HG03196 (cell line): Measurements from ENCODE around the gene HDLBP.

ENCODE experiments used
- ATAC-seq: cut with Tn5 transposase; IDR thresholded peaks from one replicate; pipeline ENCODE4 v1.9.1; 2021; ENCODE audit not compliant: unreplicated experiment

The HDLBP gene

DNA sequence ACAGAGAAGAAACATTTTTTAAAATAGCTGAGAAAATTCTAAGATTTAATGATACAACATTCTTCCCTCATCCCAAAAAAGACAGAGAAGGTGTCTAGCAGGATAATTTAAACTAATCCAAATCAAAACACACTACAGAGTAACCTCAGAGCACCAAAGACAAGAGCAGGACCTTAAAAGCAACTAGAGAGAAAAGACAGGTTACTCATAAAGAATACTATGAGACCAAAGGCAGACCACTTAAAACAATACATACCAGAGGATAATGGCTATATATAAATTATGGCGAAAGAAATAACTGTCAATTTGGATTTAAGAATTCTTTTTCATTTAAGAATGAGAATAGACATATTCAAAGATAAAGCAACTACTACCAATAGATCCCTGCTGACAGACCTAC lies 40.0 kb downstream of the HDLBP start:
- ATAC-seq, result no peak

- ATAC-seq, result no peak
Measured at GRCh38 chr2:241274127-241274526, 41.3 kb downstream of the HDLBP start.

- ATAC-seq, result no peak
Measured at GRCh38 chr2:241273210-241274020, 42.1 kb downstream of the HDLBP start.

GRCh38 chr2:241272303-241273209 lies 42.9 kb downstream of the HDLBP start:
- ATAC-seq, result no peak

DNA sequence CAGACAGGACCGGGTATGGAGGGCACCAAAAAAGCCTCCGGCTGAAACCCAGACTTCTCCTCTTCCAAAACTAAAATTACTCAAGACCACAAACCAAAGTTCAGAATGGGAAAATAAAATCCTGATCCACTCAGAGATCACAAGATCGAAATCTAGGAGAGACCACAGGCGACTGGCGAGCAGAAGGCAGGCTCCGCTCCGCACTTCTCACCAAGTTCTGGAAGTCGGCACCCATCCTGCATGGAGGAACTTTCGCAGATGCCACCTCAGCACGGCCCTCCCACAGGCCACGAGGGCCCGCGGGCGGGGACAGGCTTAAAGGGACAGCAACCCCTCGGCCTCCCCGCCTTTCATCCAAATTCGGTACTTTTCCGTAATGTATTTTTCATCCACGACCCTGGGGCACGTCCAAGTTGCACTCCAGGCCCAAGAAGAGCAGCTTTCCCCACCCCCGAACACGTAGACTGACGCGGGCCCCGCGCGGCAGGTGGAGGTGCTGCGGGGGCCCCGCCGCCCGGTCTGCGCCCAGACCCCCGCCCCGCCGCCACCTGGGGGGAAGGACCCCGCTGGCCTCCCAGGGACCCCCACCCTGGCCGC lies 43.7 kb downstream of the HDLBP start:
- ATAC-seq, result no peak

DNA sequence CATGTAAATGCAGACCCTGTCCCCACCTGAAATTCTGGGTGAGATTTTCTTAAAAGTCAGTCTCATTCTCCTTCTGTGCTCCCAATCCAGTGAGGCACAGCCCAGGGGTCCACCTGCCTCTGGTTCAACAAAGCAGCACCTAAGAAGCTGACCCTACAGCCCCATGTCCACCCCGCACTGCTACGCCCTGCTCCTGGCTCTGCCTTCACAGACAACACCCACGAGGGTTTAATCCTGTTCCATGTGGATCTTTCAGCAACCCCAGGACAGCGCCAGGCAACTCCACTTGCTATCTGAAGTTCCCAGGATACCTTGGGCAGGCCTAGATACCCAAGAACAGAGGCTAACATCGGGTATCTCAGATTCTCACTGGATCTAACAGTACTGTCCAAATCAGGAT lies 44.9 kb downstream of the HDLBP start:
- ATAC-seq, result no peak

- ATAC-seq, result no peak
Measured at GRCh38 chr2:241269707-241270520, 45.6 kb downstream of the HDLBP start.

- no peak for ATAC-seq
Measured at GRCh38 chr2:241268716-241269445, 46.6 kb downstream of the HDLBP start.

GRCh38 chr2:241268306-241268705 lies 47.2 kb downstream of the HDLBP start:
- no peak for ATAC-seq

DNA sequence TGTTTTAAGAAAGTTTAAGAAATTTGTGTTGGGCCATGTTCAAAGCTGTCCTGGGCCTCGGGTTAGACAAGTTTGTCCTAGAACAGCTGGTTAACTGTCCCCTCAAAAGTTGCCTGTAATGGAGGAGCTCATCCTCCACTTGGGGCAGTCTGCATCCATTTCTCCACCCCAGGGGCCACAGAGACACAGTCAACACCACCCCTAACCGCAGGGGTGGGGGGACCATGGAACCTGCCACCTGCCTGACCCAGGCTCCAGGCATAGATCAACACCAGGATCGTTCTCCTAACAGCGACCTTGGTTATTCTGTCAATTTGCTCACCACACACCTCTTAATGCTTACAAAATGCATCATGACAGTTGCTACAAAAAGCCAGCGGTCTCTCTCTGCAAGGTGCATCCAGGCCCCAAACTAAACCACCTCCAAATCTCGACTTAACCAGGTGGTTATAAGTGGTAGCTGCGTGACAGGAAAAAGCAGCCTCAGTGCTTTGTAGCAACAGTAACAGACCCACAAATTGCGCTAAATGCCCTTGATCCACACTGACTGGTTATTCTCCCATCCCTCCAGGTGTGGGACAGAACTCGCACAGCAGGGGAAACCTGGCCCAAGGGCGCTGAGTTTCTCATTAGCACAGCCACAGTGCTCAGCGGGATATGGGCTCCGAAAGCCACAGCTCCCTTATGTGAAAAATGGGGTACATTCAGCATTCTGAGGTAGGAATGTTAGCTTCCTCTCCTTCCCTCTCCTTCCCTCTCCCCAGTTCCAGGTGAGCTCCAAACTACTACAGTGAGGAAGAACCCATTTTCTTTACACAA lies 48.0 kb downstream of the HDLBP start:
- ATAC-seq, result no peak

GRCh38 chr2:241265506-241265905 lies 50.0 kb downstream of the HDLBP start:
- ATAC-seq, result no peak

GRCh38 chr2:241263061-241263460 lies 52.4 kb downstream of the HDLBP start:
- no peak for ATAC-seq

DNA sequence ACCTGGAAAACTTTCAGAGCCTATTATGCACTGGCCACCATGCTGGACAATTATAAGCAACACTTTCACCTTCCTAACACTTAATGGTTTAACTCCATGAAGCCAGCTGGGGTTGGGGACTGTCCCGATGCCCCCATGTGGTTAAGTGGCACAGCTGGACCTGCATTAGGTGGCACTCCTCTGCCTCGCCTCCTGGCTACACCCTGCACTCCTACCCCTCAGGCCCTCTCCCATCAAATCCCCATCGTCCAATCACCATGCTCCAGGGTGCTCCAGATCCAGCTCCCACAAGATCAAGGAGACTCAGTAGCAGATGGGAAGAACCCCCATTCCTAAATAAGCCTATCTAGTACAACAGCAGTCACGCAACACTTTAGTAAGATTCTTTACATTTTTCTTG lies 53.8 kb downstream of the HDLBP start:
- ATAC-seq, result no peak

DNA sequence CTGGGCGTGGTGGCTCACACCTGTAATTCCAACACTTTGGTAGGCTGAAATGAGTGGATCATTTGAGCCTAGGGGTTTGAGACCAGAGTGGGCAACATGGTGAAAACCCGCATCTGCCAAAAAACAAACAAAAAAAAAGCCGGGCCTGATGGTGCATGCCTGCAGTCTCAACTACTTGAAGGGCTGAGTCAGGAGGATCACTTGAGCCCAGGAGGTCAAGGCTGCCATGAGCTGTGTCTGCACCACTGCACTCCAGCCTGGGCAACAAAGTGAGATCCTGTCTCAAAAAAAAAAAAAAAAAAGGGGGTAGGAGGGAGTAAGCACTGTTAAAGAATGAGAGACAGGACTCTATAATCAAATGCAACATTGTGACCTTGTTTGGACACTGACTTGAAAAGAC lies 54.6 kb downstream of the HDLBP start:
- no peak for ATAC-seq

GRCh38 chr2:241258505-241259280 lies 56.8 kb downstream of the HDLBP start:
- ATAC-seq, result no peak

- ATAC-seq, result no peak
Measured at GRCh38 chr2:241257419-241258032, 57.9 kb downstream of the HDLBP start.

DNA sequence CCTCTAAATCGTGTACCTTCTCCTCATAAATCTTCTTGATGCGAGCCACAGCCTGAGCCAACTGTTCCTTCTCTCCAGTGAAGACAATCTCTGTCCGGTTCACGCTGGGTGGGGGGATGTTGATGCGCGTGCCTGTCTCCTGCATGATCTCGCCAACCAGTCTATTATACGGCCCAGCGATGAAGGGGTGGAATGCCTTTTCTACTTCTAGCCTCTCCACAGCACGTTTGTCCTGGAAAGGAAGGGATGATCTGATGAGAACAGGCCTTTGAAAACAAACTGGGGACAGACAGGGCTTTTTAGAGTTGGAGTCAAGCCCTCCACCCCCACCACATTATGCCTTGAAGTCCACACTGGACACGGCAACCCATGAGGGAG lies 59.3 kb downstream of the HDLBP start:
- ATAC-seq, result no peak

DNA sequence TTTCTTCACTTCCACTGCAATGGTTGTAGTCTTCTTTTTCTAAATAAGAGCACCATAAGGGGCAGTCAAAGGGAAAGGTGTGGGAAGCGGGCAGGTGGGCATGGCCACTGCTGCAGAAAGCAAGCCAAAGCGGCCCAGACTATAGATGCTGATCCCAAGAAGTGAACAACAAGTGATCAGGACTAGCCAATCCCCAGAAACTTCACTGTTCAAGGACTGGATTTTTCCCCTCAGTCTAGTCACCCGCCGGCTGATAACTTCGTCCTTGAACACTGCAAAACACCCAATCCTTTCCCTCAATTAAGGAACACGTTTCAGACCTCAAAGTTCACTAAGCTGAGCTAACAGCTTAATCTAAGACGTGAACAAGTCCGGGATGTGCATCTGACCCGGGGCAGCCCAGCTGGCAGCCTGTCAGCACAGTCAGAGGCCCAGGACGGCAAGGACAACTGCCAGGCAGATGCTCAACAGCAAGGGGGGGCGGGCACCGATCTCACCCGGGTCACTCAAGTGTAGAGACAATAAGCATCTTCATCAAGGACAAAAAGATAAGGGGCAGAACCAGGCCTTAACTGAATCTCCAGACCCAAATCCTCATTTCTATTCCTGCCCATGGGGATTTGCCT lies 59.8 kb downstream of the HDLBP start:
- ATAC-seq, result no peak
